Measurements from ENCODE around the gene MYRFL.

GRCh38 chr12:69935651-69936100 is 110.6 kb downstream of the MYRFL start:
- TF ChIP-seq POLR2A (IDR thresholded peaks at IDR 0.05) = no peak
- TF ChIP-seq, protein P1, sequence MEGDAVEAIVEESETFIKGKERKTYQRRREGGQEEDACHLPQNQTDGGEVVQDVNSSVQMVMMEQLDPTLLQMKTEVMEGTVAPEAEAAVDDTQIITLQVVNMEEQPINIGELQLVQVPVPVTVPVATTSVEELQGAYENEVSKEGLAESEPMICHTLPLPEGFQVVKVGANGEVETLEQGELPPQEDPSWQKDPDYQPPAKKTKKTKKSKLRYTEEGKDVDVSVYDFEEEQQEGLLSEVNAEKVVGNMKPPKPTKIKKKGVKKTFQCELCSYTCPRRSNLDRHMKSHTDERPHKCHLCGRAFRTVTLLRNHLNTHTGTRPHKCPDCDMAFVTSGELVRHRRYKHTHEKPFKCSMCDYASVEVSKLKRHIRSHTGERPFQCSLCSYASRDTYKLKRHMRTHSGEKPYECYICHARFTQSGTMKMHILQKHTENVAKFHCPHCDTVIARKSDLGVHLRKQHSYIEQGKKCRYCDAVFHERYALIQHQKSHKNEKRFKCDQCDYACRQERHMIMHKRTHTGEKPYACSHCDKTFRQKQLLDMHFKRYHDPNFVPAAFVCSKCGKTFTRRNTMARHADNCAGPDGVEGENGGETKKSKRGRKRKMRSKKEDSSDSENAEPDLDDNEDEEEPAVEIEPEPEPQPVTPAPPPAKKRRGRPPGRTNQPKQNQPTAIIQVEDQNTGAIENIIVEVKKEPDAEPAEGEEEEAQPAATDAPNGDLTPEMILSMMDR (IDR thresholded peaks at IDR 0.05) = no peak
